Left lung (tissue), 10 donors: ENCODE data around the gene BBX. TPM values are rescaled to one million over a fixed set of nuclear protein-coding genes. Genes with fewer than 3 reads are reported as not detected.

Source experiments
- ATAC-seq: fragments of 200-7000 bp; cut with Tn5 transposase; one replicate; pipeline ENCODE4 v1.9.1; 2020; ENCODE audit warnings: moderate library complexity
- DNase-seq, 4 donors: peaks; one replicate each; pipeline ENCODE4 v3.0.0-alpha.2; 2013 to 2020
- H3K27ac ChIP-seq, 2 donors: fragments of 200-600 bp; sonication (generic) in 1 of 2; one replicate each; pipeline versions ENCODE4 v1.5.0 to v1.8.0; 2020 to 2021
- H3K27me3 ChIP-seq, 2 donors: fragments of 200-600 bp; sonication (generic) in 1 of 2; one replicate each; pipeline versions ENCODE4 v1.5.0 to v1.8.0; 2020 to 2021
- H3K36me3 ChIP-seq, 2 donors: fragments of 200-600 bp; sonication (generic) in 1 of 2; one replicate each; pipeline versions ENCODE4 v1.5.0 to v1.8.0; 2020 to 2021
- H3K4me1 ChIP-seq, 2 donors: fragments of 200-600 bp; one replicate each; pipeline ENCODE4 v1.8.0; 2021
- H3K4me3 ChIP-seq, 2 donors: fragments of 200-600 bp; sonication (generic) in 1 of 2; one replicate each; pipeline versions ENCODE4 v1.5.0 to v1.8.0; 2020 to 2021; ENCODE audit warnings: mild to moderate bottlenecking in 1 of 2
- H3K9me3 ChIP-seq, 2 donors: fragments of 200-600 bp; sonication (generic) in 1 of 2; one replicate each; pipeline versions ENCODE4 v1.5.0 to v1.8.0; 2020 to 2021
- CTCF ChIP-seq, 2 donors: fragments of 200-600 bp; sonication (generic) in 1 of 2; IDR thresholded peaks; one replicate each; pipeline versions ENCODE4 v1.5.0 to v1.8.0; 2021; ENCODE audit warnings: antibody characterized with exemption in 2 of 2
- intact Hi-C, 2 donors: fragments of 100-400 bp; cut with DNase I; formaldehyde crosslinking; loops; one replicate each; pipeline versions ENCODE4 v1.11.2 to v1.14.2; 2022
- polyA plus RNA-seq, 6 donors: library from polyadenylated mRNA; unstranded; fragments of 120-200 nt; gene quantifications; one replicate each; pipeline ENCODE4 v1.2.1, GENCODE V29; 2013; ENCODE audit not compliant: insufficient read length in 6 of 6
- total RNA-seq, 2 donors: library from RNA; stranded (reverse); fragmentation: NEBNext Ultra II Directional; extraction: Animal tissue kit (Norgen Biotek cat#: 25700); gene quantifications; one replicate each; pipeline ENCODE4 v1.2.1, GENCODE V29; 2021
- donor health status: DM: no; HTN: yes; CAD: no.
- donor health status: DM: no; HTN: no; CAD: no.

BBX gene
- total and polyA plus RNA-seq, 8 donors = 43.0 to 67.1 (median 53.3) TPM

DNA sequence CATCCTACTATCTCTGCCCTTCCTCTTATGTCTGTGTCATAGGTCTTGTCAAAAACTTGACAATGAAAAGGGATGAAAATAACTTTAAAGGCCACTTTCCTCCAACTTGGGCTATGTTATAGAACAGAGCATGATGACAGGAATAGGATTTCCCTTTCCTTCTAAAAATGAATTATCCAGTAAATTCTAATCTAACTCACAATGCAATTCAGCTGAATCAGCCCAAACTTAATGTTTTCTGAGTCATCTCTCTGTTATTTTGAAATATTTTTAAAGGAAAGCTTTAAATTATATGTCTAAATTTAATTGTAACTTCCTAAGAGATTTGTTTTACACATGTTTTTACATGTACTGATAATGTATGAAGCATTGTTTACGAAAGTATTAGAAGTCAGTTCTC, 258.5 kb downstream of the BBX start:
- no peak overlapping the region for H3K4me3 ChIP-seq
- no peak for TF ChIP-seq CTCF (IDR thresholded peaks at IDR 0.05)
- no peak overlapping the region for H3K27ac ChIP-seq
- DNase-seq = no peak
- H3K9me3 ChIP-seq = no peaks in the 10 kb centered on the region
- intact Hi-C loops = no loop called here
- no peak for ATAC-seq
- H3K36me3 ChIP-seq = peaks cover 0 to 16% of the 10 kb centered on the region in 2 donors
- no peaks in the 10 kb centered on the region for H3K4me1 ChIP-seq
- H3K27me3 ChIP-seq = no peaks in the 10 kb centered on the region

GRCh38 chr3:107782054-107782453, 259.3 kb downstream of the BBX start:
- Histone ChIP-seq H3K4me3 (no peak overlapping the region), H3K9me3 (no peaks in the 10 kb centered on the region), H3K27ac (no peak overlapping the region), H3K36me3 (peaks cover 0 to 15% of the 10 kb centered on the region in 2 donors), H3K27me3 (no peaks in the 10 kb centered on the region), H3K4me1 (no peaks in the 10 kb centered on the region)
- intact Hi-C loops = no loop called here
- DNase-seq = no peak
- no peak for ATAC-seq
- TF ChIP-seq CTCF (IDR thresholded peaks at IDR 0.05) = no peak

DNA sequence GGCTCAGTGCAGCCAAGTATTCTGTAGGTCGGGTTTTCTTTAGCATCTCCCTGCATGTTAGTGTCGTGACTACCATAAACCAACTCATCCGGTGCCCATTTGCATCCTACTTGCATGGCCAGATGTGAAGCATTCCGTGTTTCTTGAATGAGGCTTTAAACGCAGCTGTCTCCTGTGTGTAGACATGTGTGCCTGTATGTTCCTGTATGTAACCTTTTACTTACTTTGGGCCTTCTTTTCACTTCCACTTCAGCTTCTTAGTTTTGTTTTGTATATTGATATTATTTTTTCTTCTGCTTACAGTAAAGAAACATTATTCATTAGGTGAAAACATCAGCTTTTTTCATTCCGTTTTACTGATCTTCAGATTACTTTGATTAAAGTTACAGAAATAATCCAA, 267.9 kb downstream of the BBX start:
- Histone ChIP-seq H3K4me1 (no peaks in the 10 kb centered on the region), H3K27me3 (no peaks in the 10 kb centered on the region), H3K36me3 (peaks cover 0 to 28% of the 10 kb centered on the region in 2 donors), H3K9me3 (no peaks in the 10 kb centered on the region), H3K27ac (no peak overlapping the region), H3K4me3 (no peak overlapping the region)
- intact Hi-C loops = no loop called here
- ATAC-seq = no peak
- no peak for DNase-seq
- no peak for TF ChIP-seq CTCF (IDR thresholded peaks at IDR 0.05)

DNA sequence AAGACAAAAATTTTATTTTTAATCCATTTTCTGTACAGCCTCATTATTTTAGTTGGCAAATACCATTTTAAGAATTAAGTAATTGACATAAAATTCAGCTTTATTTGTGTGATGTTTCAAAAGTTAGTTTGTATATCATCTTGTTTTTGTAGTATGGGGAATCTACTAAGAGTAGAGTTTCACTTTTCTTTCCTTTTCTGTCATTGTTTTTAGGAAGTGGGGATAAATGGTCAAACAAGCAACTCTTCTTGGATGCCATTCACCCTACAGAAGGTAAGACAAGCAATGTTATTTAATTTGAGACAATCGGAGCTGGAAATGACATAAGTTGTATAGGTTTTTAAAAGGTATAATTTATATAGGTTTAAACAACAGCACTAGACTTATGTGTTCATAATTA, 268.3 kb downstream of the BBX start:
- H3K4me3 ChIP-seq = no peak overlapping the region
- H3K27ac ChIP-seq = no peak overlapping the region
- DNase-seq (no peak), ATAC-seq (no peak)
- H3K4me1 ChIP-seq = no peaks in the 10 kb centered on the region
- H3K9me3 ChIP-seq = no peaks in the 10 kb centered on the region
- H3K36me3 ChIP-seq = peaks cover 0 to 28% of the 10 kb centered on the region in 2 donors
- H3K27me3 ChIP-seq = no peaks in the 10 kb centered on the region
- TF ChIP-seq CTCF (IDR thresholded peaks at IDR 0.05) = no peak
- intact Hi-C loops = no loop called here

DNA sequence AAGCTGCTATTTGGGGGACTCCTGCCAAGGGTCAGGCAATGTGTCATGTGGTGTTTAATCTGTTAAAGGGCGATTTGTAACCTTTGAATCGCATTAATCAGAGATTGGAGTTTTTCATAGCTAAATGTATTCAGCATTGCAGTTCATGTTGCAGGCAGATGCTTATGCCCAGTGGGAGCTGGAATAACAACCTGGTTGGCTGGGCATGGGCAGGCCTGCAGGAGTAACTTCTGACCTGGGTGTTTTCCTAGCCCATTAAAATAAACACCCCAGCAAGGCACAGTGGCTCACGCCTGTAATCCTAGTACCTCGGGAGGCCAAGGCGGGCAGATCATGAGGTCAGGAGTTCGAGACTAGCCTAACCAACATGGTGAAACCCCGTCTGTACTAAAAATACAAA, 268.7 kb downstream of the BBX start:
- intact Hi-C loops = no loop called here
- Histone ChIP-seq H3K27me3 (no peaks in the 10 kb centered on the region), H3K4me1 (peaks cover 0 to 3% of the 10 kb centered on the region in 2 donors), H3K4me3 (no peak overlapping the region), H3K36me3 (peaks cover 0 to 28% of the 10 kb centered on the region in 2 donors), H3K9me3 (no peaks in the 10 kb centered on the region), H3K27ac (no peak overlapping the region)
- TF ChIP-seq CTCF (IDR thresholded peaks at IDR 0.05) = no peak
- ATAC-seq = no peak
- DNase-seq = no peak
